Endodermal cell (in vitro differentiated cells): ENCODE results near the gene PRR7. TPM values are rescaled to one million over a fixed set of nuclear protein-coding genes. Genes with fewer than 3 reads are reported as not detected.
A peak's percentile ranks its signal among the peaks of the same experiment; 100 is the strongest.

ENCODE experiments used
- DNase-seq: peaks from one replicate; pipeline ENCODE4 v3.0.0-alpha.2; 2017
- H3K27ac ChIP-seq: 2 replicates; pipeline ENCODE4 v1.5.1; 2013; ENCODE audit warnings: mild to moderate bottlenecking, low read depth, low read length, moderate library complexity
- H3K27me3 ChIP-seq: 2 replicates; pipeline ENCODE4 v1.6.1; 2013; ENCODE audit warnings: mild to moderate bottlenecking, low read length, moderate library complexity; ENCODE audit not compliant: insufficient read depth, control insufficient read depth, poor library complexity, severe bottlenecking
- H3K36me3 ChIP-seq: 2 replicates; pipeline ENCODE4 v1.7.0; 2013; ENCODE audit warnings: mild to moderate bottlenecking, low read length, moderate library complexity; ENCODE audit not compliant: control insufficient read depth, insufficient read depth
- H3K4me1 ChIP-seq: one replicate; pipeline ENCODE4 v1.7.0; 2013; ENCODE audit warnings: low read length; ENCODE audit not compliant: control insufficient read depth, insufficient read depth
- H3K4me3 ChIP-seq: 2 replicates; pipeline ENCODE4 v1.5.1; 2013; ENCODE audit warnings: mild to moderate bottlenecking, low read length, moderate library complexity
- H3K9ac ChIP-seq: 2 replicates; pipeline ENCODE4 v1.6.1; 2013; ENCODE audit warnings: mild to moderate bottlenecking, low read length, moderate library complexity; ENCODE audit not compliant: poor library complexity, severe bottlenecking; ENCODE audit errors: extremely low read depth
- H3K9me3 ChIP-seq: 2 replicates; pipeline ENCODE4 v1.6.1; 2013; ENCODE audit warnings: mild to moderate bottlenecking, low read length, moderate library complexity; ENCODE audit not compliant: control insufficient read depth
- H3K27ac Mint-ChIP-seq: 2 replicates; pipeline ENCODE4 v1.8.0; 2020; ENCODE audit warnings: mixed read lengths
- H3K27me3 Mint-ChIP-seq: 2 replicates; pipeline ENCODE4 v1.8.0; 2021; ENCODE audit warnings: mild to moderate bottlenecking, mixed read lengths; ENCODE audit not compliant: insufficient read depth
- H3K36me3 Mint-ChIP-seq: 2 replicates; pipeline ENCODE4 v1.8.0; 2020; ENCODE audit warnings: low read depth, mixed read lengths
- H3K4me1 Mint-ChIP-seq: 2 replicates; pipeline ENCODE4 v1.8.0; 2020; ENCODE audit warnings: mixed read lengths
- H3K4me3 Mint-ChIP-seq: 2 replicates; pipeline ENCODE4 v1.8.0; 2020; ENCODE audit warnings: mild to moderate bottlenecking, moderate library complexity, mixed read lengths
- H3K9me3 Mint-ChIP-seq: 2 replicates; pipeline ENCODE4 v1.8.0; 2020; ENCODE audit warnings: mild to moderate bottlenecking, mixed read lengths
- WGBS, 2 experiments: methylation state at CpG; one replicate each; pipeline versions ENCODE4 v1.1.5 to v1.1.7; 2013; ENCODE audit warnings: missing lambda C conversion rate in 2 of 2, mixed read lengths in 1 of 2; ENCODE audit not compliant: insufficient coverage in 1 of 2, insufficient read length in 1 of 2; 5-methylcytosine and 5-hydroxymethylcytosine counted together
- total RNA-seq, 2 donors: library from RNA; stranded (reverse); fragmentation: NEBNext Ultra II Directional in 1 of 2; extraction: Animal tissue kit (Norgen Biotek cat#: 25700) in 1 of 2; gene quantifications; 2 replicates in 1 of 2; 3 replicates in 1 of 2; pipeline ENCODE4 v1.2.1, GENCODE V29; 2021
- TF ChIP-seq, protein P1 (sequence below): fragments of 200-600 bp; sonication (generic); conservative IDR thresholded peaks from 2 replicates; pipeline ENCODE4 v1.5.0; 2021; ENCODE audit warnings: antibody characterized with exemption, mild to moderate bottlenecking

PRR7 gene
- total RNA-seq, 2 donors from 2014 or later, result 4.7 to 8.0 TPM

DNA sequence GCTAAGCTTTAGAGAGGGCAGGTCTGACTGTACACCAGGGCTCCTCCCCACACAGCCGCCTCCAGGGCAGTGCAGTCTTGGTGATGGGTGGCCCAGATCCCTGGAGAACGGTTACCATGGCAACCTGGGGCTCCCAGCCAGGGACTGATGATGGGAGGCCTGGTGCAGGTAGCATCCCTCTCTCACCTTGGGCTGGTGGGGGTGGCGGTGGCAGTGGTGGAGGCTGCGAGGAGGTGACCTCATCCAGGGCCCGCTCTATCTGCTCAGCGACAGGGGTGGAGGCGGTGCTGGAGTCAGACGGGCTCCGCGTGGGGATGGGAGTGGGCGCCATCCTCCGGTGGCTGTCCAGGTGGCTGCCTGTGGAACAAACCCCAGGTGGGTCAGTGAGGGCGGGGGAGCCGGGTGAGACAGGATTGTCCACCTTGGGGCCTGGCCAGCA, 12.3 kb downstream of the PRR7 start:
- Mint-ChIP-seq H3K27me3 (peaks cover 1% of the 10 kb centered on the region), H3K4me1 (peaks cover 8% of the 10 kb centered on the region), H3K27ac (no peak overlapping the region), H3K9me3 (no peaks in the 10 kb centered on the region), H3K4me3 (no peak overlapping the region), H3K36me3 (peaks cover 50% of the 10 kb centered on the region)
- TF ChIP-seq, protein P1, sequence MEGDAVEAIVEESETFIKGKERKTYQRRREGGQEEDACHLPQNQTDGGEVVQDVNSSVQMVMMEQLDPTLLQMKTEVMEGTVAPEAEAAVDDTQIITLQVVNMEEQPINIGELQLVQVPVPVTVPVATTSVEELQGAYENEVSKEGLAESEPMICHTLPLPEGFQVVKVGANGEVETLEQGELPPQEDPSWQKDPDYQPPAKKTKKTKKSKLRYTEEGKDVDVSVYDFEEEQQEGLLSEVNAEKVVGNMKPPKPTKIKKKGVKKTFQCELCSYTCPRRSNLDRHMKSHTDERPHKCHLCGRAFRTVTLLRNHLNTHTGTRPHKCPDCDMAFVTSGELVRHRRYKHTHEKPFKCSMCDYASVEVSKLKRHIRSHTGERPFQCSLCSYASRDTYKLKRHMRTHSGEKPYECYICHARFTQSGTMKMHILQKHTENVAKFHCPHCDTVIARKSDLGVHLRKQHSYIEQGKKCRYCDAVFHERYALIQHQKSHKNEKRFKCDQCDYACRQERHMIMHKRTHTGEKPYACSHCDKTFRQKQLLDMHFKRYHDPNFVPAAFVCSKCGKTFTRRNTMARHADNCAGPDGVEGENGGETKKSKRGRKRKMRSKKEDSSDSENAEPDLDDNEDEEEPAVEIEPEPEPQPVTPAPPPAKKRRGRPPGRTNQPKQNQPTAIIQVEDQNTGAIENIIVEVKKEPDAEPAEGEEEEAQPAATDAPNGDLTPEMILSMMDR, result no peak
- H3K9ac ChIP-seq, result no peak overlapping the region
- H3K36me3 ChIP-seq, result peaks cover 68% of the 10 kb centered on the region
- peaks cover 2% of the 10 kb centered on the region for H3K4me1 ChIP-seq
- 94 to 96% methylated on average over 5 to 14 of the region's 14 CpGs for WGBS, 2 experiments
- no peak overlapping the region for H3K4me3 ChIP-seq
- peak; percentile 74 for DNase-seq
- peak overlapping the region; percentile 76 for H3K27ac ChIP-seq
- no peaks in the 10 kb centered on the region for H3K9me3 ChIP-seq
- no peaks in the 10 kb centered on the region for H3K27me3 ChIP-seq

DNA sequence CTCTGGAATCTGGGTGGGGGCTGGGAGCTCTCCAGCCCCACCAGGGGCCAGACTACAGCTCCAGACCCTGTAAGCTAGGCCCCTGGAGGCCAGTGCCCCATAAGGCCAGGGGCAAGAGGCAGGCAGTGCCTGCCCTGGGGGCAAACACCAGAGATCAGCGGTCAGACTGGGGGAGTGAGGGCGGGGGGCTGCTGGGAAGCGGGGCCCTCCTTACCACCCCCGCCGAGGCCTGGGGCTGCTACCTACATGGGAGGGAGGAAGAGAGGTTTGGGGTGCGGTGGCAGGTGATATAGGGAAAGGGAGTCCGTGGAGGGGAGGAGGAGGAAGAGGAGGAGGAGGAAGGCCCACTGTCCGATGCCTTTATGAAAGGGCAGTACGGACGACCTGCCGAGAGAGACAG, 12.7 kb downstream of the PRR7 start:
- Histone ChIP-seq H3K9ac (no peak overlapping the region), H3K27me3 (no peaks in the 10 kb centered on the region), H3K9me3 (no peaks in the 10 kb centered on the region), H3K4me3 (no peak overlapping the region), H3K4me1 (peaks cover 2% of the 10 kb centered on the region), H3K36me3 (peaks cover 68% of the 10 kb centered on the region), H3K27ac (peak overlapping the region; percentile 76)
- 87 to 97% methylated on average over 6 to 11 of the region's 11 CpGs for WGBS, 2 experiments
- Mint-ChIP-seq H3K4me1 (peaks cover 8% of the 10 kb centered on the region), H3K9me3 (no peaks in the 10 kb centered on the region), H3K27ac (no peak overlapping the region), H3K36me3 (peaks cover 50% of the 10 kb centered on the region), H3K4me3 (no peak overlapping the region), H3K27me3 (no peaks in the 10 kb centered on the region)
- DNase-seq, result no peak
- TF ChIP-seq, protein P1, result no peak

DNA sequence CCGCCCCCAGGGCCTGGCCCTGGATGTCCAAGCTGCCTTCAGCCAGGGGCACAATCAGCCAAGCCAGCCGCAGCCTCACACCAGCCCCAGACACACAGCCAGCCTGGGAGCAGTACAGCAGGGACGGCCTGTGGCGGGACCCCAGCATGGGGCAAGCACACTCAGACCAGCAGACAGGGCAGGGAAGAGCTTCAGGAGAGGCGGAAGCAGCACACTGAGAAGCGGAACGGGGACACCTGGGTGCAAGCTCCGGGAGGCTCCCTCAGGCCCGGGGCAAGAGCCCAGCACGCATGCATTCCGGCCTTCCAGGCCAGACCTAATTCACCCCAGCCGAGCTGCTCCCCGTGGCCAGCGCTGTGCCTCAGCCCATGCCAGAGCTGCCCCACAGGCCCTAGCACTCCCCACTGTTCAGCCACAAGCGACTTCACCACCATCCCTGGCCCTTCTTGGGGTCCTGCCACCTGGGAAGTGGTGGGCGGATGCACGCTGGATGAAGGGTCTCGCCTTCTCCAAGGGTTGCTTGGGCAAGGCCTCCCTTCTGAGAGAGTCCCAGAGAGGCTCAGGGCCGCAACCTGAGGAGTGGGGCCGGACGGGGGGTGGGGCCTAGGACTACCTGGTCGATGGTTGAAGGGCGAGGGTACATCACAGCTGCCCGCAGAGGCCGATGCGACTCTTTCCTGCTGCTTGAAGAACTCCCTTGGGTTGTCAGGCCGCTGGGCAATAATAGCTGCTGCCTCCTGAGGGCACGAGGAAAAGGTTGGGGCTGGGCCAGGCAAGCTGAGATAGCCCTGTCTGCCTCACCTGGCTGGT, 13.4 kb downstream of the PRR7 start:
- Histone ChIP-seq H3K9me3 (no peaks in the 10 kb centered on the region), H3K27ac (peak overlapping the region; percentile 76), H3K4me3 (no peak overlapping the region), H3K36me3 (peaks cover 69% of the 10 kb centered on the region), H3K9ac (no peak overlapping the region), H3K27me3 (no peaks in the 10 kb centered on the region), H3K4me1 (peaks cover 2% of the 10 kb centered on the region)
- 91 to 95% methylated on average over 18 to 28 of the region's 28 CpGs for WGBS, 2 experiments
- peaks cover 54% of the 10 kb centered on the region for H3K36me3 Mint-ChIP-seq
- no peaks in the 10 kb centered on the region for H3K9me3 Mint-ChIP-seq
- H3K27me3 Mint-ChIP-seq, result no peaks in the 10 kb centered on the region
- no peak for DNase-seq
- no peak overlapping the region for H3K27ac Mint-ChIP-seq
- TF ChIP-seq, protein P1, result no peak
- H3K4me3 Mint-ChIP-seq, result no peak overlapping the region
- H3K4me1 Mint-ChIP-seq, result peaks cover 8% of the 10 kb centered on the region
